HEK293T (cell line): ENCODE data around the gene CASS4.

Source experiments
- BHLHE40 ChIP-seq: fragments of 450-650 bp; IDR thresholded peaks from 2 replicates; pipeline ENCODE4 v1.6.1; 2016; ENCODE audit warnings: mild to moderate bottlenecking, moderate library complexity, borderline replicate concordance
- FOXA1 ChIP-seq: fragments of 450-650 bp; IDR thresholded peaks from 2 replicates; pipeline ENCODE4 v1.6.1; 2016; ENCODE audit warnings: mild to moderate bottlenecking
- FOXK2 ChIP-seq: fragments of 450-650 bp; IDR thresholded peaks from 2 replicates; pipeline ENCODE4 v1.6.1; 2016; ENCODE audit warnings: mild to moderate bottlenecking
- FOXM1 ChIP-seq: fragments of 450-650 bp; IDR thresholded peaks from 2 replicates; pipeline ENCODE4 v1.6.1; 2017; ENCODE audit warnings: mild to moderate bottlenecking, borderline replicate concordance
- LEF1 ChIP-seq: fragments of 450-650 bp; IDR thresholded peaks from 2 replicates; pipeline ENCODE4 v1.6.1; 2017; ENCODE audit warnings: mild to moderate bottlenecking, borderline replicate concordance
- SP1 ChIP-seq: fragments of 450-650 bp; IDR thresholded peaks from 2 replicates; pipeline ENCODE4 v1.6.1; 2017
- SUZ12 ChIP-seq: fragments of 450-650 bp; IDR thresholded peaks from 2 replicates; pipeline ENCODE4 v1.6.1; 2016; ENCODE audit warnings: mild to moderate bottlenecking
- TARDBP ChIP-seq: fragments of 450-650 bp; IDR thresholded peaks from 2 replicates; pipeline ENCODE4 v1.6.1; 2016
- ZNF384 ChIP-seq: fragments of 450-650 bp; IDR thresholded peaks from 2 replicates; pipeline ENCODE4 v1.6.1; 2016

DNA sequence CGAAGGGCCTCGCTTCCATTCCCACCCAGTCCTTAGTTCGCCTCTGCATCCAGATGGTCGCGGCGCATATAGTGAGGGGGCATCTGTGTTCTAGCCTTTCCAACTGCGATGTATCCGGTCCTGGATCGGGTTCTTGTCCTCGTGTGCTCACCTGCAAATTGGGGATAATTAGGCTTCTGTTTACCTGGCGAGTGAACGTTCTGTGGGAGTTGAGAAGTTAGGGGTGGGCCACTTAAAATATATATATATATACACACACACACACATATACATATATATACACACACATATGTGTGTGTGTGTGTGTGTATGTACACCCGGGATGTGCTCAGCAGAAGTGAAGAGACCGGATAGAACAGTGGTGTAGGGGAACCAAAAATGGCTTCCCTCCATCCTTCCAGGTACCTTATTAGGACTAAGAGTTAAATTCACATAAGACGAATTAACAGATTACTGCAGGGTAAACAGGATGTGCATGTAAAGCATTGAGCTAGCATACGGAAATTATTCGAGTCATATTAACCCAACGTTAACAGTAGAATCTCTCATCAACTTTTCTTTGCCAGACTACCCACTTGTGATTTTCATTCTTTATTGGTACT lies 19.1 kb upstream of the CASS4 start:
- TF ChIP-seq FOXK2 (no peak), BHLHE40 (no peak), LEF1 (no peak), FOXM1 (no peak), SUZ12 (no peak), SP1 (no peak), TARDBP (no peak), ZNF384 (no peak), FOXA1 (no peak)
